ENCODE measurements around the gene PCP4. TPM values are rescaled to one million over a fixed set of nuclear protein-coding genes. Genes with fewer than 3 reads are reported as not detected.

PCP4 gene
- total RNA-seq, 1 experiment from 2014 or later, result not detected

DNA sequence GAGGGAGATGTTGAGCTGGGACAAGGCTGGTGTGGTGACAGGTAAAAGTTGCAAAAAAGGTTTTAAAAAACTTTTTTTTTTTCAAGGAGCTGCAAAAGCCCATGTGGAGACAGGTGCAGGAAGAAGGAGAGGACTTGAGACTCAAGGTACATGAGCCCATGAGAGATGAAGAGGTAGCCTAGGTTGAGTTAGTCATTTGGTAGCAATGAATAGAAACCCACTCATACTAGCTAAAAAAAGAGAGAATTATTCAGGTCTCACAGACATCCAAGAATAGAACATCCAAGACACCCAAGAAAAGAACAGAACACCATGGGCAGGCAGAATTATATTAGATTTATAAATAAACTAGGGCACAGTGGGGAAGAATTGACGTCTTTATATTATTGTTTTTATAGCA, 65.1 kb downstream of the PCP4 start:
- H3K4me3 ChIP-seq (ENCODE audit: low read depth in 2 of 2, low read length in 2 of 2), result no peak overlapping the region
- H3K9me3 ChIP-seq (ENCODE audit: control insufficient read depth, insufficient read depth, low read depth, low read length), result no peaks in the 10 kb centered on the region
- DNase-seq (ENCODE audit: low read depth, low spot score), result no peak
- H3K4me1 ChIP-seq (ENCODE audit: control insufficient read depth, insufficient read depth, low read length), result no peaks in the 10 kb centered on the region
- no peaks in the 10 kb centered on the region for H3K36me3 ChIP-seq (ENCODE audit: control insufficient read depth, insufficient read depth, low read length)
- H3K27me3 ChIP-seq (ENCODE audit: control insufficient read depth, insufficient read depth, low read length), result no peaks in the 10 kb centered on the region; the same call in 1 of the 2 replicates
- ChIA-PET CTCF (no interaction called here), POLR2A (no interaction called here)
- in situ Hi-C loops (cut with HindIII; ENCODE audit: low pct_unique_long_range_greater_than_20kb, low sequenced_read_pairs) (no loop called here), intact Hi-C loops (cut with micrococcal nuclease; ENCODE audit: unreplicated experiment) (no loop called here)
- no peak for ATAC-seq
- BruUV-seq (replicated peaks), result no TSS peak
- no peak for TF ChIP-seq TCF7L2 (IDR thresholded peaks at IDR 0.05; ENCODE audit: low read depth, low read length)
- TF ChIP-seq REST (IDR thresholded peaks at IDR 0.05; ENCODE audit: insufficient read depth in 1 of 2, low read depth in 2 of 2, low read length in 1 of 2), result no peak
- no peak for TF ChIP-seq SIN3A (IDR thresholded peaks at IDR 0.05; ENCODE audit: borderline replicate concordance, insufficient read depth, low read depth, low read length)
- TF ChIP-seq, protein P1, sequence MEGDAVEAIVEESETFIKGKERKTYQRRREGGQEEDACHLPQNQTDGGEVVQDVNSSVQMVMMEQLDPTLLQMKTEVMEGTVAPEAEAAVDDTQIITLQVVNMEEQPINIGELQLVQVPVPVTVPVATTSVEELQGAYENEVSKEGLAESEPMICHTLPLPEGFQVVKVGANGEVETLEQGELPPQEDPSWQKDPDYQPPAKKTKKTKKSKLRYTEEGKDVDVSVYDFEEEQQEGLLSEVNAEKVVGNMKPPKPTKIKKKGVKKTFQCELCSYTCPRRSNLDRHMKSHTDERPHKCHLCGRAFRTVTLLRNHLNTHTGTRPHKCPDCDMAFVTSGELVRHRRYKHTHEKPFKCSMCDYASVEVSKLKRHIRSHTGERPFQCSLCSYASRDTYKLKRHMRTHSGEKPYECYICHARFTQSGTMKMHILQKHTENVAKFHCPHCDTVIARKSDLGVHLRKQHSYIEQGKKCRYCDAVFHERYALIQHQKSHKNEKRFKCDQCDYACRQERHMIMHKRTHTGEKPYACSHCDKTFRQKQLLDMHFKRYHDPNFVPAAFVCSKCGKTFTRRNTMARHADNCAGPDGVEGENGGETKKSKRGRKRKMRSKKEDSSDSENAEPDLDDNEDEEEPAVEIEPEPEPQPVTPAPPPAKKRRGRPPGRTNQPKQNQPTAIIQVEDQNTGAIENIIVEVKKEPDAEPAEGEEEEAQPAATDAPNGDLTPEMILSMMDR (IDR thresholded peaks at IDR 0.05), result no peak
- TF ChIP-seq POLR2AphosphoS5 (IDR thresholded peaks at IDR 0.05; ENCODE audit: low read depth, low read length), result no peak
- H3K27ac ChIP-seq (ENCODE audit: low read length), result no peak overlapping the region

DNA sequence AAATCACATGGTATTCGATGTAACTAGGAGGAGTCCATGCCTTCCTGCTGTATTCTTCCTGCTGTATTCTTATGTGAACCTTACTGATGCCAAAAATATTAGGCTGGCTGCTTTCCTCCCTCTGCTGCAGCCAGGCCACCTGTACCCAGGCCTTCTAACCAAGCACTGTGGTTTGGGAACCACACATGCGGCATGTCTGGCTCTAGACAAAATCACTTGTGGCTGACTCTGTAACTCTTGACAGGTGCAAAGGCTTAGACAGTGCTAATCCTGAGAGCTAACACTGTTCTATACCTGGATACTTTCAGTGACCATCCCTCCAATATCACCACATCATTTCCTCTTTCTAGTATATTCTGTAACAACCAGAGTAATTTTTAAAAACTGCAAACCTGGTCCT, 67.7 kb downstream of the PCP4 start:
- H3K36me3 ChIP-seq (ENCODE audit: control insufficient read depth, insufficient read depth, low read length), result no peaks in the 10 kb centered on the region
- DNase-seq (ENCODE audit: low read depth, low spot score), result no peak
- ChIA-PET CTCF (no interaction called here), POLR2A (no interaction called here)
- intact Hi-C loops (cut with micrococcal nuclease; ENCODE audit: unreplicated experiment), result no loop called here
- no TSS peak for BruUV-seq (replicated peaks)
- H3K27ac ChIP-seq (ENCODE audit: low read length), result no peak overlapping the region
- in situ Hi-C loops (cut with HindIII; ENCODE audit: low pct_unique_long_range_greater_than_20kb, low sequenced_read_pairs), result no loop called here
- no peak overlapping the region for H3K4me3 ChIP-seq (ENCODE audit: low read depth in 2 of 2, low read length in 2 of 2)
- H3K27me3 ChIP-seq (ENCODE audit: control insufficient read depth, insufficient read depth, low read length), result no peaks in the 10 kb centered on the region; the same call in 1 of the 2 replicates
- ATAC-seq, result no peak
- TF ChIP-seq REST (IDR thresholded peaks at IDR 0.05; ENCODE audit: insufficient read depth in 1 of 2, low read depth in 2 of 2, low read length in 1 of 2) (no peak), SIN3A (IDR thresholded peaks at IDR 0.05; ENCODE audit: borderline replicate concordance, insufficient read depth, low read depth, low read length) (no peak), POLR2AphosphoS5 (IDR thresholded peaks at IDR 0.05; ENCODE audit: low read depth, low read length) (no peak), TCF7L2 (IDR thresholded peaks at IDR 0.05; ENCODE audit: low read depth, low read length) (no peak)
- TF ChIP-seq, protein P1 (IDR thresholded peaks at IDR 0.05), result no peak
- H3K9me3 ChIP-seq (ENCODE audit: control insufficient read depth, insufficient read depth, low read depth, low read length), result no peaks in the 10 kb centered on the region
- no peaks in the 10 kb centered on the region for H3K4me1 ChIP-seq (ENCODE audit: control insufficient read depth, insufficient read depth, low read length)
